GM18867 (cell line): ENCODE measurements around the gene TENM4.
A peak's percentile ranks its signal among the peaks of the same experiment; 100 is the strongest.

Source experiments
- ATAC-seq: cut with Tn5 transposase; IDR thresholded peaks from one replicate; pipeline ENCODE4 v1.9.1; 2021; ENCODE audit warnings: mild to moderate bottlenecking, moderate library complexity; ENCODE audit not compliant: unreplicated experiment

Gene TENM4

GRCh38 chr11:79150966-79151365 is 289.9 kb downstream of the TENM4 start:
- ATAC-seq: no peak

- ATAC-seq: no peak
Measured at GRCh38 chr11:79150320-79150719, 290.5 kb downstream of the TENM4 start.

- ATAC-seq: no peak
Measured at GRCh38 chr11:79147731-79148130, 293.1 kb downstream of the TENM4 start.

- ATAC-seq: no peak
Measured at GRCh38 chr11:79147011-79147410, 293.8 kb downstream of the TENM4 start.

- no peak for ATAC-seq
Measured at GRCh38 chr11:79139900-79140299, 300.9 kb downstream of the TENM4 start.

GRCh38 chr11:79129702-79130101 is 311.1 kb downstream of the TENM4 start:
- no peak for ATAC-seq

GRCh38 chr11:79128291-79128690 is 312.5 kb downstream of the TENM4 start:
- ATAC-seq: no peak

- ATAC-seq: no peak
Measured at GRCh38 chr11:79122759-79123158, 318.1 kb downstream of the TENM4 start.

GRCh38 chr11:79121351-79121750 is 319.5 kb downstream of the TENM4 start:
- ATAC-seq: no peak

- ATAC-seq: no peak
Measured at GRCh38 chr11:79119491-79120284, 321.1 kb downstream of the TENM4 start.

GRCh38 chr11:79117488-79117887 is 323.3 kb downstream of the TENM4 start:
- ATAC-seq: no peak

- no peak for ATAC-seq
Measured at GRCh38 chr11:79116600-79116999, 324.2 kb downstream of the TENM4 start.

- ATAC-seq: no peak
Measured at GRCh38 chr11:79113054-79113690, 327.7 kb downstream of the TENM4 start.

GRCh38 chr11:79110796-79111195 is 330.0 kb downstream of the TENM4 start:
- ATAC-seq: no peak

- ATAC-seq: no peak
Measured at GRCh38 chr11:79110321-79110720, 330.5 kb downstream of the TENM4 start.

- no peak for ATAC-seq
Measured at GRCh38 chr11:79108851-79109250, 332.0 kb downstream of the TENM4 start.

- ATAC-seq: no peak
Measured at GRCh38 chr11:79102840-79103239, 338.0 kb downstream of the TENM4 start.

- ATAC-seq: no peak
Measured at GRCh38 chr11:79101656-79102055, 339.2 kb downstream of the TENM4 start.

GRCh38 chr11:79100093-79100910 is 340.5 kb downstream of the TENM4 start:
- peak; percentile 94 for ATAC-seq

GRCh38 chr11:79098146-79098545 is 342.7 kb downstream of the TENM4 start:
- ATAC-seq: no peak

- ATAC-seq: no peak
Measured at GRCh38 chr11:79097246-79097875, 343.5 kb downstream of the TENM4 start.
